GM12872 (cell line): ENCODE measurements around the gene KY.

Experiments
- TF ChIP-seq, protein P1 (sequence below): IDR thresholded peaks from 3 replicates; pipeline ENCODE4 v1.5.1; 2011; ENCODE audit warnings: low read depth, mild to moderate bottlenecking, low read length, moderate library complexity; ENCODE audit not compliant: insufficient read depth

The KY gene

GRCh38 chr3:134601539-134602439 lies 49.0 kb downstream of the KY start:
- TF ChIP-seq, protein P1, sequence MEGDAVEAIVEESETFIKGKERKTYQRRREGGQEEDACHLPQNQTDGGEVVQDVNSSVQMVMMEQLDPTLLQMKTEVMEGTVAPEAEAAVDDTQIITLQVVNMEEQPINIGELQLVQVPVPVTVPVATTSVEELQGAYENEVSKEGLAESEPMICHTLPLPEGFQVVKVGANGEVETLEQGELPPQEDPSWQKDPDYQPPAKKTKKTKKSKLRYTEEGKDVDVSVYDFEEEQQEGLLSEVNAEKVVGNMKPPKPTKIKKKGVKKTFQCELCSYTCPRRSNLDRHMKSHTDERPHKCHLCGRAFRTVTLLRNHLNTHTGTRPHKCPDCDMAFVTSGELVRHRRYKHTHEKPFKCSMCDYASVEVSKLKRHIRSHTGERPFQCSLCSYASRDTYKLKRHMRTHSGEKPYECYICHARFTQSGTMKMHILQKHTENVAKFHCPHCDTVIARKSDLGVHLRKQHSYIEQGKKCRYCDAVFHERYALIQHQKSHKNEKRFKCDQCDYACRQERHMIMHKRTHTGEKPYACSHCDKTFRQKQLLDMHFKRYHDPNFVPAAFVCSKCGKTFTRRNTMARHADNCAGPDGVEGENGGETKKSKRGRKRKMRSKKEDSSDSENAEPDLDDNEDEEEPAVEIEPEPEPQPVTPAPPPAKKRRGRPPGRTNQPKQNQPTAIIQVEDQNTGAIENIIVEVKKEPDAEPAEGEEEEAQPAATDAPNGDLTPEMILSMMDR: no peak

GRCh38 chr3:134600685-134601463 lies 49.9 kb downstream of the KY start:
- TF ChIP-seq, protein P1: peak; percentile 91

- TF ChIP-seq, protein P1: no peak
Measured at GRCh38 chr3:134600206-134600605, 50.6 kb downstream of the KY start.

GRCh38 chr3:134598763-134599545 lies 51.9 kb downstream of the KY start:
- TF ChIP-seq, protein P1: no peak

DNA sequence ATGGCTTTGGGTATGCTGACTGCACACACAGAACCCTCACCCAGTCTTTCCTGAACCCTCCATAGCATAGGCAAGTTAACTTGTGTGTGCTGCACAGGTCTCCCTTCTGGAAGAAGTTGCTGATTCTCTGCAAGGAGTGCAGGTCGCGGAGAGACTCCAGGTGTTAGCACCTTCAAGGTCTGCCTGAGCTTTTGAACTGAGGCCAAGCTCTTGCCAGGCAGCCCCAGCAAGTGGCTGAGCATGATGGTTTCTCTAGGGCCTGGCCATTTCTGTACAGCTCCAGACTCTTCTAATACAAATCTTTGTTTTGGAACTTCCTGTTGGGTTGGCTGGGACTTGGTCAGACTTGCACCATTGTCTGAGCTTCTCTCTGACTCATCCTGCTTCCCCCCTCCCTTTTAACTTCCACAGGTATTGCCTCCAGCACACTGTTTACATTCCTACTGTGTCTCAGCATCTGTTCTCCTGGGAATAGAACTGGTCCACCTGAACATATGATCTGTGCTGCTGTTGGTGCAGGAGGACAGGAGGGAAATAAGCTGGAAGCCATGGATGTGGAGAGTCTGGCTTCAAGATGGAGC lies 53.3 kb downstream of the KY start:
- TF ChIP-seq, protein P1: no peak

DNA sequence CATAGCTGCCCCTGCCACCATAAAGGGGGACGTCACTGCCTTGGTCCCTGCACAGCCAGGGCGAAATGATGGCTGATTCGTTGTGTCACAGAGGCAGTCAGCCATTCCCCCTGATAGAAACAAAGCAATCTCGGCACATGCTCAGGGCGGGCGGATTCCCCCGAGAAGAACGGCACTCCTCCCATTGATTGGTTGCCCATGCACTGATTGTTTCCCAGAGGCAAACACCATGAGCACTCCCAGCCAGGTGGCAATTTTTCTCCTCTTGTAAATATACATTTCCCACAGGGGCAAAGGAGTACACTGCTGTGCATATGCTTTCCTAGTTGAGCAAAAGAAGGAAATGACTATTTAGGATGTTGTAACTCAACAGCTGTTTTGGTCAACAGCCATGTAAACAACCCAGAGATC lies 56.5 kb downstream of the KY start:
- TF ChIP-seq, protein P1: no peak
